HG03064 (cell line): Measurements from ENCODE around the gene ZNF578.
"Not testable (repeated sequence)": the region's sequence is repeated elsewhere in the genome, so short reads cannot be mapped to it uniquely, and the experiment has no call there.

ENCODE experiments used
- ATAC-seq: cut with Tn5 transposase; IDR thresholded peaks from one replicate; pipeline ENCODE4 v1.9.1; 2021; ENCODE audit warnings: low read depth; ENCODE audit not compliant: unreplicated experiment

Gene ZNF578

GRCh38 chr19:52453324-52454094, at the start of gene ZNF578:
Gene ZNF578 (plus strand): TSS chr19:52453553. CDS start chr19:52501846, 48,293 bp downstream.
- ATAC-seq = no peak

GRCh38 chr19:52410276-52410675, 43.1 kb upstream of the ZNF578 start:
- no peak for ATAC-seq

- no peak for ATAC-seq
Measured at GRCh38 chr19:52415711-52416110, 37.6 kb upstream of the ZNF578 start.

- no peak for ATAC-seq
Measured at GRCh38 chr19:52428937-52429336, 24.4 kb upstream of the ZNF578 start, which contains the start of gene ZNF534. Gene ZNF534 (plus strand): TSS chr19:52429148. CDS start chr19:52431475, 2,327 bp downstream.

GRCh38 chr19:52442179-52442578, 11.2 kb upstream of the ZNF578 start:
- ATAC-seq = no peak

GRCh38 chr19:52444506-52444905, 8.8 kb upstream of the ZNF578 start:
- no peak for ATAC-seq

GRCh38 chr19:52451241-52451640, 2.1 kb upstream of the ZNF578 start:
- no peak for ATAC-seq

- no peak for ATAC-seq
Measured at GRCh38 chr19:52464798-52465470, 11.6 kb downstream of the ZNF578 start.

GRCh38 chr19:52473655-52474350, 20.4 kb downstream of the ZNF578 start:
- ATAC-seq = no peak

- no peak for ATAC-seq
Measured at GRCh38 chr19:52474351-52475127, 21.2 kb downstream of the ZNF578 start.

GRCh38 chr19:52484111-52484743, 30.9 kb downstream of the ZNF578 start:
- not testable (repeated sequence) for ATAC-seq

GRCh38 chr19:52485064-52485463, 31.7 kb downstream of the ZNF578 start:
- ATAC-seq = not testable (repeated sequence)

- ATAC-seq = not testable (repeated sequence)
Measured at GRCh38 chr19:52485561-52486240, 32.3 kb downstream of the ZNF578 start.

GRCh38 chr19:52492201-52492993, 39.0 kb downstream of the ZNF578 start:
- ATAC-seq = no peak

- ATAC-seq = no peak
Measured at GRCh38 chr19:52492994-52493470, 39.7 kb downstream of the ZNF578 start.

- ATAC-seq = no peak
Measured at GRCh38 chr19:52494518-52494917, 41.2 kb downstream of the ZNF578 start.

- no peak for ATAC-seq
Measured at GRCh38 chr19:52498571-52498970, 45.2 kb downstream of the ZNF578 start.

GRCh38 chr19:52500474-52500873, 47.1 kb downstream of the ZNF578 start:
- not testable (repeated sequence) for ATAC-seq
